NCI-H524 treated with DMSO at 0.1 percent for 48 hours (cell line): ENCODE measurements around the gene ADPRS.

Experiments
- DNase-seq: peaks from one replicate; lab custom pipeline; 2025; lab: John Stamatoyannopoulos, UW

The ADPRS gene

GRCh38 chr1:36133484-36133883 is 44.8 kb downstream of the ADPRS start:
- DNase-seq = no peak

- DNase-seq = no peak
Observed at GRCh38 chr1:36134031-36134430, 45.3 kb downstream of the ADPRS start.

GRCh38 chr1:36134505-36135329 is 46.0 kb downstream of the ADPRS start:
- DNase-seq = no peak

- no peak for DNase-seq
Observed at GRCh38 chr1:36135330-36135667, 46.6 kb downstream of the ADPRS start.

GRCh38 chr1:36135796-36136195 is 47.1 kb downstream of the ADPRS start:
- no peak for DNase-seq

GRCh38 chr1:36136535-36136934 is 47.8 kb downstream of the ADPRS start:
- no peak for DNase-seq

GRCh38 chr1:36137226-36137625 is 48.5 kb downstream of the ADPRS start:
- DNase-seq = no peak

GRCh38 chr1:36137776-36138175 is 49.1 kb downstream of the ADPRS start:
- peak; percentile 91 for DNase-seq

- DNase-seq = no peak
Observed at GRCh38 chr1:36139521-36139920, 50.8 kb downstream of the ADPRS start.

- DNase-seq = no peak
Observed at GRCh38 chr1:36142121-36142520, 53.4 kb downstream of the ADPRS start.

- no peak for DNase-seq
Observed at GRCh38 chr1:36143424-36143823, 54.7 kb downstream of the ADPRS start.
